GM18499 (cell line): ENCODE data around the gene MAL.
"Not testable (repeated sequence)": the region's sequence is repeated elsewhere in the genome, so short reads cannot be mapped to it uniquely, and the experiment has no call there.

Source experiments
- ATAC-seq: cut with Tn5 transposase; IDR thresholded peaks from one replicate; pipeline ENCODE4 v1.9.1; 2021; ENCODE audit warnings: moderate number of reproducible peaks; ENCODE audit not compliant: insufficient read depth, unreplicated experiment

MAL gene

DNA sequence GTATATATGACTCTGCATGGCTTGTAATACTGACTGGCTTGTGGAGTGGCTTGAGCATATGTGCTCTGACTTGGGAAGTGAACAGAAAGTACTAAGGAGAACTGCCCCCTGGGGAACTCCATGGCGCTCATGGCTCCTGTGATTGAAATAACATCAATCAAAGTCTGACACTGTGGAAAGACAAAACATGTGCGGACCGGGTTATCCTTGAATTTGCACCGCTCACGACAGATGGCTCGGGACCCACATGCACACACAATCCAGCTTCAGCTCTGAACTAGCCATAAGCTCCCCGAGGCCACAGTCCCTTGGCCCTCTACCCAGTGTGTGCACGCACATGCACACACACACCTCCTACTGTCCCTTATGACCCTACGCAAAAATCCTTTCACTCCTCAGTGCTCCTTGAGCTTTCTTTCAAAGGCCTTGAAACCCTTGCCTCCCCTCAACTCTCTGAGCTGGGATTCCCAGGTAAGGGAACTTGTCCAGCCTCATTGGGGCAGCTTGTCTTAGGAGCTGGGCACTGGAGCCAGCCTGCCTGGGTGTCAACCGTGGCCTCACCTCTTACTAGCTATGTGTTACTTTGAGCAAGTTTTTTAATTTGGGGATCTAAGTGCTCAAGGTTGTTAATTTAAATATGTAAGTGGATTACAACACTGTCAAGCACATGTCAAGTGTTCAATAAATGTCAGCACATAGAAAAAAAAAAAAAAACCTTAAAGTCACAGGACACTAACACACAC is 52.5 kb downstream of the MAL start:
- no peak for ATAC-seq

DNA sequence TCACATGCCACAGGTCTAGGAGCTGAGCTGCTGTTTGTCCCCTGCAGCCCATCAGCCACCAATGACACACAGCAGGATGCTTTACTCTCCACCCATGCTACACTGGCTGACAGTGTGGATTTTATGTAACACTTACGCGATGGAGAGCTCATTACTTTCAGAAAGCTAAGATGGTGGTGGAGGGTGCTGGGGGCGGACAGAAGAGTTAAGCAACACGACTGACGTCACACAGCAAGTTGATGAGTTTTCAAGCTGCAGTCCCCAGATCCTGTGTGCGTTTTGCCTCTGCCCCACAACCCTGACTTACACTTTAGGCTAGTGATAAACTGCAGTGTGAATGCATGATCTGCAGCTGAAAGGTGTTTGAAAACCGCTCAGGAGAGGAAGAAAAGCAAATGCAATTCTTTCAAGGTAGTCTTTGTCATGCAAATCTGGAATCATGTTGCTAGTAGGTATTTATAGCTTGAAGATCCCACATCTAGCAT is 53.7 kb downstream of the MAL start:
- ATAC-seq = no peak

GRCh38 chr2:95082477-95082876 is 57.0 kb downstream of the MAL start:
- no peak for ATAC-seq

- no peak for ATAC-seq
These were observed 60.5 kb downstream of the MAL start for GRCh38 chr2:95086017-95086416.

GRCh38 chr2:95087379-95087778 is 61.9 kb downstream of the MAL start:
- ATAC-seq = no peak

DNA sequence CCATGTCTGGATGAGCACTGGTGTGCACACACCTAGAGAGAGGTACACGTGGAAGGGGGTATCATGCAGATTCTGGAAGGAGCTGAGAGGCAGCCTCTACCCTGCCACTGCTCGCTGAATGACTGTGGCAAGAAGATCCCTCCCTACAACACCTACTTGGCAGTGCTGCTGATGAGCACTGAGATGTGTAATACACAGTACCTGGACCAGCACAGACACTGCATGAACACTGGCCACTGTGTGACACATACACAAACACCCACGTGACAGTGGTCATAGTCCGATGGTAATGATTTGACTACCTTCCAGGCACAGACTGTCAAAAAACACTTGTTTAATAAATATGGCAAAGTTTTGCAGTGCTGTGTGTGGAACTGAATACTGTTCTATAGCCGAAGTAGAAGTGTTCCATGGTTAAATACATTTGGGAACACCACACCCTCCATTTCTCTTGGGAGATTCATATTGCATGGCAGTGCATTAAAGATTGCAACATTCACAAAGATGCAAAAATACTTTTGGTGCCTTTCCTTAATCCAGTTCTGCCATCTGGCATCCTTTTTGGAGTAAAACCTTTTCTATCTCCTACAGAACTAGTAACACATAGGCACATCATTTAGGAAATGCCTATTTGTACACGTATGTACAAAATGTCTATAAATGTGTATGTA is 66.5 kb downstream of the MAL start:
- no peak for ATAC-seq

DNA sequence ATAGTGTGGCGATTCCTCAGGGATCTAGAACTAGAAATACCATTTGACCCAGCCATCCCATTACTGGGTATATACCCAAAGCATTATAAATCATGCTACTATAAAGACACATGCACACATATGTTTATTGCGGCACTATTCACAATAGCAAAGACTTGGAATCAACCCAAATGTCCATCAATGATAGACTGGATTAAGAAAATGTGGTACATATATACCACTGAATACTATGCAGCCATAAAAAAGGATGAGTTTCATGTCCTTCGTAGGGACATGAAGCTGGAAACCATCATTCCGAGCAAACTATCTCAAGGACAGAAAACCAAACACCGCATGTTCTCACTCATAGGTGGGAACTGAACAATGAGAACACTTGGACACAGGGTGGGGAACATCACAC is 72.8 kb downstream of the MAL start:
- ATAC-seq = not testable (repeated sequence)

GRCh38 chr2:95099910-95100309 is 74.4 kb downstream of the MAL start:
- no peak for ATAC-seq
